Mesodermal cell (in vitro differentiated cells): ENCODE data around the gene TMEM92.

Experiments
- H3K27ac ChIP-seq: 2 replicates; pipeline ENCODE4 v1.7.0; 2013; ENCODE audit warnings: mild to moderate bottlenecking, low read depth, low read length, moderate library complexity; ENCODE audit not compliant: severe bottlenecking
- H3K36me3 ChIP-seq: 2 replicates; pipeline ENCODE4 v1.7.1; 2013; ENCODE audit warnings: mild to moderate bottlenecking, low read length, moderate library complexity; ENCODE audit not compliant: control insufficient read depth, insufficient read depth
- H3K4me1 ChIP-seq: one replicate; pipeline ENCODE4 v1.7.1; 2013; ENCODE audit warnings: mild to moderate bottlenecking, low read length; ENCODE audit not compliant: insufficient read depth, control insufficient read depth, poor library complexity, severe bottlenecking
- H3K4me3 ChIP-seq: 2 replicates; pipeline ENCODE4 v1.7.0; 2013; ENCODE audit warnings: low read length, control low read depth, mild to moderate bottlenecking; ENCODE audit not compliant: insufficient read depth, poor library complexity, severe bottlenecking; ENCODE audit errors: extremely low read depth
- H3K9me3 ChIP-seq: 2 replicates; pipeline ENCODE4 v1.7.1; 2013; ENCODE audit warnings: mild to moderate bottlenecking, low read length, moderate library complexity; ENCODE audit not compliant: control insufficient read depth
- WGBS, 2 experiments: methylation state at CpG; one replicate each; pipeline ENCODE4 v1.1.5; 2013; ENCODE audit warnings: missing lambda C conversion rate in 2 of 2; ENCODE audit not compliant: insufficient coverage in 2 of 2; 5-methylcytosine and 5-hydroxymethylcytosine counted together

Gene TMEM92

GRCh38 chr17:50263331-50264262 is 10.7 kb upstream of the TMEM92 start:
- WGBS, 2 experiments = 66 to 81% methylated on average over 4 to 5 of the region's 10 CpGs
- H3K27ac ChIP-seq = no peak overlapping the region
- no peaks in the 10 kb centered on the region for H3K36me3 ChIP-seq
- H3K9me3 ChIP-seq = no peaks in the 10 kb centered on the region
- no peak overlapping the region for H3K4me3 ChIP-seq
- H3K4me1 ChIP-seq = peaks cover 57% of the 10 kb centered on the region

GRCh38 chr17:50264263-50265113 is 9.8 kb upstream of the TMEM92 start:
- no peak overlapping the region for H3K4me3 ChIP-seq
- peaks cover 63% of the 10 kb centered on the region for H3K4me1 ChIP-seq
- no peak overlapping the region for H3K27ac ChIP-seq

GRCh38 chr17:50265212-50265611 is 9.1 kb upstream of the TMEM92 start:
- Histone ChIP-seq H3K36me3 (no peaks in the 10 kb centered on the region), H3K4me3 (no peak overlapping the region), H3K9me3 (no peaks in the 10 kb centered on the region), H3K27ac (no peak overlapping the region), H3K4me1 (peaks cover 63% of the 10 kb centered on the region)
- WGBS, 2 experiments = 100% methylated on average over 2 of the region's 2 CpGs

More at GRCh38 chr17:50264263-50265113, 9.8 kb upstream of the TMEM92 start:
- WGBS, 2 experiments = 39 to 52% methylated on average over 18 to 20 of the region's 23 CpGs
- Histone ChIP-seq H3K9me3 (no peaks in the 10 kb centered on the region), H3K36me3 (no peaks in the 10 kb centered on the region)

DNA sequence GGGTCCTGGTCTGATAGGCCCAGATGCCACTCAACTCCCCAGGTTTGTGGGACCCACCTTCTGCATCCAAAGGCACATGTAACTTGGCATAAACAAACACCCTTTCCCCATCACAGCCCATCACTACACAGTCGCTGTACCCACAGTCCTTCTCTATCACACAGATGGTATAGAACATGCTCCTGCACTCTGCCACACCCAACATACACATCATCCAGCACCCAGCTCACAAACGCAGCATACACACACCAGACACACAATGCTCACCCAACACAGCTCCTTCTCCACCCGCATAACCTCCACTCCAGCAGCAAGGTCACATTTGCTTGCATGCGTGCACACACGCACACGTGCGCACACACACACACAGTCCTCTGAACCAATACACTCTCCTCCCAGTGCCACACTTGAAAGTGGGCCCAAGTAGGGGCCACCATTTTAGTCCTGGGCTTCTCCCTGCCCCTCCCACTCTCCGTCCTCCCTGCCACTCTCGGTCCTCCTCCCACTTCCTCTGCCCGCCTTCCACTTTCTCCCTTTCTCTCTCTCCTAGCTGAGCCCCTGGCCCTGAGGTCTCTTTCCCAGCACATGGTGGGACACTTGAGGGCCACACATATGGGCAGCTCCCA is 8.5 kb upstream of the TMEM92 start:
- Histone ChIP-seq H3K36me3 (no peaks in the 10 kb centered on the region), H3K4me3 (no peak overlapping the region), H3K4me1 (peaks cover 65% of the 10 kb centered on the region), H3K9me3 (no peaks in the 10 kb centered on the region), H3K27ac (no peak overlapping the region)
- 84 to 93% methylated on average over 9 to 10 of the region's 10 CpGs for WGBS, 2 experiments

DNA sequence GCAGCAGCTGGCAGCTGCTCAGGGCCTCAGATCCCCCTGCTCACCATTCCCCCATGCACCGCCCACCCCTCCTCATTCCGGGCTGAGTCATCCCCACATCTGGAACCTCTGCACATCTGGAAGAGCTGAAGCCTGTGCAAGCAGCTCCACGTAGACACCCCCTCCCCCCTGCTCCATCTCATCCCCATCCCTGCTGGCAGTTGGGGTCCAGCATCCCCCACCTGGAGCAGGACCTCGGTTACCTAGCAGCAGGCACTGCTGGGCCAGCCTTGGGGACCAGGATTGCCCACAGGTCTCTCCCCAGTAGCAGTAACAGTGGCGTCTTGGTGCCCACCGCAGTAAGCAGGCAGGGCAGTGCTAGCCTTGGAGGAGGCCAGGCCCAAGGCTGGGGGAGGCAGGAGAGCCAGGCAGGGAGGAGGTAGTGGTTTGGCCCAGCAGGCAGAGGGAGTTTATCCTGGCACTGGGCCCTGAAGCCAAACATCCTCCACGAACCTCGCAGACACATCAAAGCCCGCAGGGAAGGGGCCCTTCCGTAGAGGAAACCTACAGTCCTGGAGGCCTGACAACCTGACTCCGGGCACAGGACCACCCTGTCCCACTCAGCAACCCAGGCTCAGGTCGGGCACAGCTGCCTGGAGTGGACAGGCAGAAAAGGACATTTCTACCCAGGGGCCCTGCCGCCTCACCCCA is 7.7 kb upstream of the TMEM92 start:
- Histone ChIP-seq H3K36me3 (no peaks in the 10 kb centered on the region), H3K27ac (no peak overlapping the region), H3K4me1 (peaks cover 70% of the 10 kb centered on the region), H3K9me3 (no peaks in the 10 kb centered on the region), H3K4me3 (no peak overlapping the region)
- 80 to 85% methylated on average over 11 to 13 of the region's 13 CpGs for WGBS, 2 experiments

- H3K27ac ChIP-seq = no peak overlapping the region
- peaks cover 74% of the 10 kb centered on the region for H3K4me1 ChIP-seq
- no peaks in the 10 kb centered on the region for H3K36me3 ChIP-seq
- no peak overlapping the region for H3K4me3 ChIP-seq
- 81 to 83% methylated on average over 8 to 10 of the region's 10 CpGs for WGBS, 2 experiments
- H3K9me3 ChIP-seq = no peaks in the 10 kb centered on the region
These were observed 7.0 kb upstream of the TMEM92 start for GRCh38 chr17:50267074-50267841.

DNA sequence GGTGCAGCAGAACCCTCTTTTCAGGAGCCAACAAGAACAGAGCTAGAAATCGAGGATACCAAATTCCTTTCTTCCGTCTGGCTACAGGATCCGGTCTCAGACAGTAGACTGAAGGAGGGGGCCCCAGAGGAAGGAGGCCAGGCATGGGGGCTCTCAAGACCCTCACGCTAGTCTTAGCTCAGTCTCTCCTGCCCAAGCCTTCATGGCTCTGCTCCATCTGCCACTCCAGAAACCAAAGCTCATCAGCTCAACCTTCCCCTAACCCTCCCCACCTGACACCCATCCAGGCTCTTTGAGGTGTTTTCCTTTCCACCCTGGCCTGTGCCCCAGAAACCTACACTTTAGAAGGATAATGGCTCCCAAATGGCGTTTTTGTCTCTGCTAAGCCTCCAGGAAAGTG is 6.2 kb upstream of the TMEM92 start:
- Histone ChIP-seq H3K27ac (no peak overlapping the region), H3K36me3 (no peaks in the 10 kb centered on the region), H3K4me3 (no peak overlapping the region), H3K4me1 (peaks cover 82% of the 10 kb centered on the region), H3K9me3 (no peaks in the 10 kb centered on the region)
- 87 to 94% methylated on average over 4 to 5 of the region's 5 CpGs for WGBS, 2 experiments

- H3K4me3 ChIP-seq = no peak overlapping the region
- peak overlapping the region; percentile 60 for H3K27ac ChIP-seq
- peaks cover 80% of the 10 kb centered on the region for H3K4me1 ChIP-seq
- no peaks in the 10 kb centered on the region for H3K9me3 ChIP-seq
- 57 to 69% methylated on average over 3 to 5 of the region's 7 CpGs for WGBS, 2 experiments
- no peaks in the 10 kb centered on the region for H3K36me3 ChIP-seq
These were observed 5.5 kb upstream of the TMEM92 start for GRCh38 chr17:50268743-50269275.

- Histone ChIP-seq H3K9me3 (no peaks in the 10 kb centered on the region), H3K4me1 (peaks cover 76% of the 10 kb centered on the region), H3K4me3 (no peak overlapping the region), H3K27ac (peak overlapping the region; percentile 66), H3K36me3 (no peaks in the 10 kb centered on the region)
- 78 to 90% methylated on average over 11 to 14 of the region's 16 CpGs for WGBS, 2 experiments
These were observed 4.5 kb upstream of the TMEM92 start for GRCh38 chr17:50269477-50270434.
